OCI-LY7 (cell line): Measurements from ENCODE around the gene SEMA3G.

Source experiments
- CTCF ChIP-seq: fragments of 200-600 bp; sonication (generic); conservative IDR thresholded peaks from 2 replicates; pipeline ENCODE4 v1.5.1; 2014; ENCODE audit warnings: mild to moderate bottlenecking, antibody characterized with exemption, low read length, moderate library complexity, mixed read lengths
- EZH2phosphoT487 ChIP-seq: fragments of 200-600 bp; sonication (generic); IDR thresholded peaks from 2 replicates; pipeline ENCODE4 v1.6.1; 2018; ENCODE audit warnings: low read depth, borderline replicate concordance, mild to moderate bottlenecking, mixed run types, antibody characterized with exemption, low read length, moderate library complexity, mixed read lengths

- TF ChIP-seq CTCF (no peak), EZH2phosphoT487 (no peak)
Measured at GRCh38 chr3:52401021-52401420, 43.9 kb downstream of the SEMA3G start.
